ENCODE measurements around the gene CDHR2. TPM values are rescaled to one million over a fixed set of nuclear protein-coding genes. Genes with fewer than 3 reads are reported as not detected.

The CDHR2 gene
- total RNA-seq, 6 experiments from 2014 or later: not detected

- no peak for TF ChIP-seq CTCF (IDR thresholded peaks at IDR 0.05)
- Mint-ChIP-seq H3K27me3 (ENCODE audit: insufficient read depth) (peaks cover 56% of the 10 kb centered on the region), H3K4me3 (no peak overlapping the region)
Observed at GRCh38 chr5:176626876-176627236, 77.7 kb downstream of the CDHR2 start.

GRCh38 chr5:176627582-176627981 lies 78.4 kb downstream of the CDHR2 start:
- Mint-ChIP-seq H3K9me3 (no peaks in the 10 kb centered on the region), H3K27me3 (ENCODE audit: insufficient read depth) (peaks cover 51% of the 10 kb centered on the region)
- TF ChIP-seq CTCF (IDR thresholded peaks at IDR 0.05): no peak

More at GRCh38 chr5:176626876-176627236, 77.7 kb downstream of the CDHR2 start:
- H3K36me3 Mint-ChIP-seq (ENCODE audit: low read depth): no peaks in the 10 kb centered on the region
- no peaks in the 10 kb centered on the region for H3K9me3 Mint-ChIP-seq
- H3K4me1 Mint-ChIP-seq (ENCODE audit: low read depth): peaks cover 12% of the 10 kb centered on the region
- no peak for DNase-seq
- H3K27ac Mint-ChIP-seq: no peak overlapping the region

GRCh38 chr5:176628406-176629228 lies 79.5 kb downstream of the CDHR2 start:
- no peak for DNase-seq

More at GRCh38 chr5:176627582-176627981, 78.4 kb downstream of the CDHR2 start:
- Mint-ChIP-seq H3K27ac (no peak overlapping the region), H3K4me3 (no peak overlapping the region), H3K4me1 (ENCODE audit: low read depth) (peaks cover 12% of the 10 kb centered on the region), H3K36me3 (ENCODE audit: low read depth) (no peaks in the 10 kb centered on the region)
- DNase-seq: no peak

GRCh38 chr5:176629317-176629852 lies 80.2 kb downstream of the CDHR2 start:
- Mint-ChIP-seq H3K36me3 (ENCODE audit: low read depth) (no peaks in the 10 kb centered on the region), H3K4me3 (no peak overlapping the region), H3K27me3 (ENCODE audit: insufficient read depth) (peaks cover 61% of the 10 kb centered on the region), H3K27ac (no peak overlapping the region), H3K4me1 (ENCODE audit: low read depth) (peaks cover 12% of the 10 kb centered on the region), H3K9me3 (no peaks in the 10 kb centered on the region)
- no peak for DNase-seq
- no peak for TF ChIP-seq CTCF (IDR thresholded peaks at IDR 0.05)

More at GRCh38 chr5:176628406-176629228, 79.5 kb downstream of the CDHR2 start:
- Mint-ChIP-seq H3K4me3 (no peak overlapping the region), H3K27me3 (ENCODE audit: insufficient read depth) (peaks cover 57% of the 10 kb centered on the region), H3K27ac (no peak overlapping the region), H3K4me1 (ENCODE audit: low read depth) (peaks cover 12% of the 10 kb centered on the region), H3K36me3 (ENCODE audit: low read depth) (no peaks in the 10 kb centered on the region), H3K9me3 (no peaks in the 10 kb centered on the region)
- no peak for TF ChIP-seq CTCF (IDR thresholded peaks at IDR 0.05)

GRCh38 chr5:176629853-176630680 lies 80.9 kb downstream of the CDHR2 start, which contains the start of the genes EIF4E1B and SNCB:
Gene EIF4E1B, plus strand, starts transcription at chr5:176630675. Its CDS starts 12,113 bp downstream, at chr5:176642788.
Gene SNCB, minus strand, starts transcription at chr5:176630534. Its CDS starts 880 bp downstream, at chr5:176629654.
- Mint-ChIP-seq H3K4me1 (ENCODE audit: low read depth) (peaks cover 12% of the 10 kb centered on the region), H3K36me3 (ENCODE audit: low read depth) (peaks cover 3% of the 10 kb centered on the region; the same call in 1 of the 2 replicates), H3K4me3 (peak within 1 kb of the TSS; percentile 9; the same call in 1 of the 2 replicates), H3K9me3 (no peaks in the 10 kb centered on the region; the same call in 1 of the 2 replicates), H3K27me3 (ENCODE audit: insufficient read depth) (peaks cover 63% of the 10 kb centered on the region), H3K27ac (no peak within 1 kb of the TSS)
- no peak for DNase-seq
- no peak for TF ChIP-seq CTCF (IDR thresholded peaks at IDR 0.05)
